Loucy (cell line): Measurements from ENCODE around the gene TBL1XR1.

Source experiments
- H2AFZ ChIP-seq: fragments of 200-600 bp; sonication (generic); 2 replicates; pipeline ENCODE4 v1.6.0; 2016; ENCODE audit warnings: antibody characterized with exemption, mild to moderate bottlenecking, low read length, moderate library complexity
- H3F3A ChIP-seq: fragments of 200-600 bp; 2 replicates; pipeline ENCODE4 v1.6.0; 2016; ENCODE audit warnings: antibody characterized with exemption, low read depth, mild to moderate bottlenecking
- H3K27me3 ChIP-seq: fragments of 200-600 bp; sonication (generic); 2 replicates; pipeline ENCODE4 v1.6.1; 2014; ENCODE audit warnings: low read length, mild to moderate bottlenecking; ENCODE audit not compliant: insufficient read depth, poor library complexity, severe bottlenecking
- H3K36me3 ChIP-seq: fragments of 200-600 bp; sonication (generic); 2 replicates; pipeline ENCODE4 v1.6.1; 2016; ENCODE audit warnings: low read length; ENCODE audit not compliant: insufficient read depth
- H3K4me1 ChIP-seq: fragments of 200-600 bp; sonication (generic); 2 replicates; pipeline ENCODE4 v1.5.1; 2014; ENCODE audit warnings: low read length, mild to moderate bottlenecking; ENCODE audit not compliant: insufficient read depth, poor library complexity, severe bottlenecking
- H3K4me2 ChIP-seq: fragments of 200-600 bp; sonication (generic); 2 replicates; pipeline ENCODE4 v1.6.0; 2014; ENCODE audit warnings: antibody characterized with exemption, low read length, low read depth, mild to moderate bottlenecking; ENCODE audit not compliant: poor library complexity, severe bottlenecking
- H3K4me3 ChIP-seq: fragments of 200-600 bp; sonication (generic); 2 replicates; pipeline ENCODE4 v1.5.1; 2014; ENCODE audit warnings: low read length, mild to moderate bottlenecking, mixed read lengths; ENCODE audit not compliant: poor library complexity, severe bottlenecking
- H3K79me2 ChIP-seq: fragments of 200-600 bp; sonication (generic); 2 replicates; pipeline ENCODE4 v1.6.1; 2014; ENCODE audit warnings: low read length; ENCODE audit not compliant: insufficient read depth
- H3K9ac ChIP-seq: fragments of 200-600 bp; sonication (generic); 2 replicates; pipeline ENCODE4 v1.6.0; 2014; ENCODE audit warnings: mild to moderate bottlenecking, low read depth, low read length, moderate library complexity; ENCODE audit not compliant: poor library complexity, severe bottlenecking
- H3K9me2 ChIP-seq: fragments of 200-600 bp; sonication (generic); replicated peaks from 2 replicates; pipeline ENCODE4 v1.6.1; 2016; ENCODE audit warnings: low read depth, low read length, mixed read lengths
- H3K9me3 ChIP-seq: fragments of 200-600 bp; sonication (generic); 2 replicates; pipeline ENCODE4 v1.6.1; 2014; ENCODE audit warnings: mild to moderate bottlenecking, antibody characterized with exemption, low read length, low read depth; ENCODE audit not compliant: insufficient read depth
- H4K20me1 ChIP-seq: fragments of 200-600 bp; sonication (generic); 2 replicates; pipeline ENCODE4 v1.6.0; 2014; ENCODE audit warnings: antibody characterized with exemption, low read length, mild to moderate bottlenecking; ENCODE audit not compliant: insufficient read depth, poor library complexity, severe bottlenecking
- CTCF ChIP-seq: fragments of 200-600 bp; sonication (generic); conservative IDR thresholded peaks from 2 replicates; pipeline ENCODE4 v1.5.1; 2014; ENCODE audit warnings: mild to moderate bottlenecking, antibody characterized with exemption, low read length
- EZH2phosphoT487 ChIP-seq: fragments of 200-600 bp; IDR thresholded peaks from 2 replicates; pipeline ENCODE4 v1.6.1; 2018; ENCODE audit warnings: antibody characterized with exemption, mild to moderate bottlenecking, moderate library complexity, borderline replicate concordance

Gene TBL1XR1

GRCh38 chr3:177105623-177106022, 91.7 kb downstream of the TBL1XR1 start:
- Histone ChIP-seq H3K27me3 (no peaks in the 10 kb centered on the region), H3K4me3 (no peak overlapping the region), H3K9ac (no peak overlapping the region), H3K36me3 (no peaks in the 10 kb centered on the region; the same call in 1 of the 2 replicates), H3K4me2 (no peak overlapping the region), H3K9me3 (no peaks in the 10 kb centered on the region), H3F3A (no peaks in the 10 kb centered on the region), H2AFZ (no peak overlapping the region), H4K20me1 (peaks cover 98% of the 10 kb centered on the region), H3K9me2 (no peaks in the 10 kb centered on the region), H3K4me1 (peaks cover 7% of the 10 kb centered on the region), H3K79me2 (peaks cover 100% of the 10 kb centered on the region)
- TF ChIP-seq CTCF (no peak), EZH2phosphoT487 (no peak)

- Histone ChIP-seq H3K9me3 (no peaks in the 10 kb centered on the region), H3K4me2 (no peak overlapping the region), H3K4me3 (no peak overlapping the region), H3K79me2 (peaks cover 100% of the 10 kb centered on the region), H3K9me2 (no peaks in the 10 kb centered on the region), H3K4me1 (peaks cover 4% of the 10 kb centered on the region), H3K27me3 (no peaks in the 10 kb centered on the region), H2AFZ (no peak overlapping the region), H4K20me1 (peaks cover 97% of the 10 kb centered on the region), H3F3A (no peaks in the 10 kb centered on the region), H3K9ac (no peak overlapping the region), H3K36me3 (no peaks in the 10 kb centered on the region)
- no peak for TF ChIP-seq CTCF
- no peak for TF ChIP-seq EZH2phosphoT487
Observed at GRCh38 chr3:177104299-177104992, 92.8 kb downstream of the TBL1XR1 start.

- Histone ChIP-seq H3K4me1 (peaks cover 2% of the 10 kb centered on the region), H3K27me3 (no peaks in the 10 kb centered on the region), H3K9me3 (no peaks in the 10 kb centered on the region), H2AFZ (no peak overlapping the region), H3K36me3 (no peaks in the 10 kb centered on the region), H3K4me3 (no peak overlapping the region), H3K9ac (no peak overlapping the region), H3F3A (no peaks in the 10 kb centered on the region), H3K9me2 (no peaks in the 10 kb centered on the region), H3K79me2 (peaks cover 100% of the 10 kb centered on the region), H4K20me1 (peaks cover 96% of the 10 kb centered on the region), H3K4me2 (no peak overlapping the region)
- TF ChIP-seq CTCF: no peak
- no peak for TF ChIP-seq EZH2phosphoT487
Observed at GRCh38 chr3:177102553-177102952, 94.7 kb downstream of the TBL1XR1 start.
